Measurements from ENCODE around the gene HTR1A.

- TF ChIP-seq CTCF (IDR thresholded peaks at IDR 0.05; ENCODE audit: low read depth, low read length, missing input control) (no peak), REST (IDR thresholded peaks at IDR 0.05) (no peak), JUND (IDR thresholded peaks at IDR 0.05) (no peak), TAF1 (conservative IDR thresholded peaks at IDR 0.05) (no peak), YY1 (IDR thresholded peaks at IDR 0.05) (no peak), RAD21 (IDR thresholded peaks at IDR 0.05) (no peak), MAX (IDR thresholded peaks at IDR 0.05) (no peak), SP1 (IDR thresholded peaks at IDR 0.05) (no peak), GABPA (IDR thresholded peaks at IDR 0.05 in 1 of 2, conservative IDR thresholded peaks at IDR 0.05 in 1 of 2) (no peak), FOXA1 (IDR thresholded peaks at IDR 0.05) (no peak), EGR1 (IDR thresholded peaks at IDR 0.05; ENCODE audit: low read depth in 2 of 2) (no peak)
Observed at GRCh38 chr5:63919763-63920478, 42.3 kb downstream of the HTR1A start.
